Smooth muscle cell (in vitro differentiated cells): ENCODE data around the gene PDE1C. TPM values are rescaled to one million over a fixed set of nuclear protein-coding genes. Genes with fewer than 3 reads are reported as not detected.

Source experiments
- DNase-seq: peaks from one replicate; lab custom pipeline; 2025; ENCODE audit not compliant: unreplicated experiment; lab: John Stamatoyannopoulos, UW
- H2AFZ ChIP-seq: fragments of 200-600 bp; sonication (generic); 2 replicates; pipeline ENCODE4 v1.6.0; 2016; ENCODE audit warnings: antibody characterized with exemption, low read depth, mild to moderate bottlenecking
- H3F3A ChIP-seq: fragments of 200-600 bp; sonication (generic); 2 replicates; pipeline ENCODE4 v1.6.0; 2017; ENCODE audit warnings: antibody characterized with exemption, low read depth
- H3K27ac ChIP-seq: fragments of 200-600 bp; sonication (generic); 2 replicates; pipeline ENCODE4 v1.5.1; 2016; ENCODE audit warnings: low read depth, mild to moderate bottlenecking
- H3K27me3 ChIP-seq: fragments of 200-600 bp; sonication (generic); 2 replicates; pipeline ENCODE4 v1.6.1; 2016; ENCODE audit warnings: low read depth, mild to moderate bottlenecking
- H3K36me3 ChIP-seq: fragments of 200-600 bp; sonication (generic); 2 replicates; pipeline ENCODE4 v1.5.1; 2016; ENCODE audit warnings: low read depth
- H3K4me1 ChIP-seq: fragments of 200-600 bp; sonication (generic); 2 replicates; pipeline ENCODE4 v1.5.1; 2016; ENCODE audit warnings: low read depth
- H3K4me2 ChIP-seq: fragments of 200-600 bp; sonication (generic); 2 replicates; pipeline ENCODE4 v1.6.0; 2016; ENCODE audit warnings: mild to moderate bottlenecking
- H3K4me3 ChIP-seq: fragments of 200-600 bp; sonication (generic); 2 replicates; pipeline ENCODE4 v1.5.1; 2016; ENCODE audit warnings: mild to moderate bottlenecking
- H3K79me2 ChIP-seq: fragments of 200-600 bp; sonication (generic); 2 replicates; pipeline ENCODE4 v1.6.0; 2016; ENCODE audit warnings: low read depth, mild to moderate bottlenecking
- H3K9ac ChIP-seq: fragments of 200-600 bp; sonication (generic); 2 replicates; pipeline ENCODE4 v1.6.0; 2016; ENCODE audit warnings: low read depth
- H3K9me3 ChIP-seq: fragments of 200-600 bp; sonication (generic); replicated peaks from 2 replicates; pipeline ENCODE4 v1.5.1; 2016; ENCODE audit warnings: low read depth
- H4K20me1 ChIP-seq: fragments of 200-600 bp; sonication (generic); 2 replicates; pipeline ENCODE4 v1.6.0; 2016; ENCODE audit warnings: low read depth
- WGBS: methylation state at CpG from one replicate; pipeline ENCODE4 v1.1.7; 2016; ENCODE audit warnings: low lambda C conversion rate; 5-methylcytosine and 5-hydroxymethylcytosine counted together
- polyA plus RNA-seq: library from polyadenylated mRNA; unstranded; fragments of >200 nt; fragmentation: Nextera tagmentation; extraction: Ambion mirVana; gene quantifications from 2 replicates; pipeline ENCODE4 v1.2.1, GENCODE V29; 2016
- total RNA-seq: library from RNA; depleted of rRNA; stranded (reverse); fragments of >200 nt; gene quantifications from 2 replicates; pipeline ENCODE4 v1.2.3, GENCODE V29; 2014
- TF ChIP-seq, protein P1 (sequence below): fragments of 200-600 bp; sonication (generic); IDR thresholded peaks from 2 replicates; pipeline ENCODE4 v1.5.1; 2017; ENCODE audit warnings: borderline replicate concordance, mild to moderate bottlenecking, antibody characterized with exemption; ENCODE audit not compliant: insufficient read depth, poor library complexity, severe bottlenecking

The PDE1C gene
- total and polyA plus RNA-seq, 2 experiments from 2014 or later, result 1.2 to 6.9 TPM

DNA sequence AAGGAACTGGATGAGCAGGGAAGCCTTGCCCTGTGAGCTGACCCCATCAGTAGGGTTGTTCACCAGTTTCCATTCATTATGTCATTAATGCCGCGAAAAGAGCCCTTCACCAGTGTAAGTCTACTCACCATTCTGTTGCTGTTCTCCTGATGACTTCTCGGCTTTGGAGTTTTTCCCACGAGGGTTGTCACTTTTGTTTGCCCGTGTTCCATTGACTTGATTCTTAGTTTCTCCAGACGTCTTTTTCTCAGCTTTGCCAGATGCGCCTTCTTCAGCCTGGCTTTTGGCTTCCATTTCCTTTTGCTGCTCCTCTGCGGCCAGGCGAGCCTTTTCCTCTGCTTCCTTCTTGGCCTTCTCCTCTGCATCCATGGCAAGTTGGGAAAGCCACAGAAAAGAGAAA, 254.4 kb downstream of the PDE1C start:
- TF ChIP-seq, protein P1, sequence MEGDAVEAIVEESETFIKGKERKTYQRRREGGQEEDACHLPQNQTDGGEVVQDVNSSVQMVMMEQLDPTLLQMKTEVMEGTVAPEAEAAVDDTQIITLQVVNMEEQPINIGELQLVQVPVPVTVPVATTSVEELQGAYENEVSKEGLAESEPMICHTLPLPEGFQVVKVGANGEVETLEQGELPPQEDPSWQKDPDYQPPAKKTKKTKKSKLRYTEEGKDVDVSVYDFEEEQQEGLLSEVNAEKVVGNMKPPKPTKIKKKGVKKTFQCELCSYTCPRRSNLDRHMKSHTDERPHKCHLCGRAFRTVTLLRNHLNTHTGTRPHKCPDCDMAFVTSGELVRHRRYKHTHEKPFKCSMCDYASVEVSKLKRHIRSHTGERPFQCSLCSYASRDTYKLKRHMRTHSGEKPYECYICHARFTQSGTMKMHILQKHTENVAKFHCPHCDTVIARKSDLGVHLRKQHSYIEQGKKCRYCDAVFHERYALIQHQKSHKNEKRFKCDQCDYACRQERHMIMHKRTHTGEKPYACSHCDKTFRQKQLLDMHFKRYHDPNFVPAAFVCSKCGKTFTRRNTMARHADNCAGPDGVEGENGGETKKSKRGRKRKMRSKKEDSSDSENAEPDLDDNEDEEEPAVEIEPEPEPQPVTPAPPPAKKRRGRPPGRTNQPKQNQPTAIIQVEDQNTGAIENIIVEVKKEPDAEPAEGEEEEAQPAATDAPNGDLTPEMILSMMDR, result no peak
- Histone ChIP-seq H3K79me2 (no peaks in the 10 kb centered on the region), H3K4me2 (no peak overlapping the region), H4K20me1 (no peaks in the 10 kb centered on the region), H3K36me3 (no peaks in the 10 kb centered on the region), H3K4me3 (no peak overlapping the region), H3K4me1 (no peaks in the 10 kb centered on the region), H3K9me3 (no peaks in the 10 kb centered on the region), H2AFZ (no peak overlapping the region), H3K9ac (no peak overlapping the region), H3K27me3 (peaks cover 10% of the 10 kb centered on the region), H3F3A (no peaks in the 10 kb centered on the region), H3K27ac (no peak overlapping the region)
- 80% methylated on average over 9 of the region's 9 CpGs for WGBS
- no peak for DNase-seq

DNA sequence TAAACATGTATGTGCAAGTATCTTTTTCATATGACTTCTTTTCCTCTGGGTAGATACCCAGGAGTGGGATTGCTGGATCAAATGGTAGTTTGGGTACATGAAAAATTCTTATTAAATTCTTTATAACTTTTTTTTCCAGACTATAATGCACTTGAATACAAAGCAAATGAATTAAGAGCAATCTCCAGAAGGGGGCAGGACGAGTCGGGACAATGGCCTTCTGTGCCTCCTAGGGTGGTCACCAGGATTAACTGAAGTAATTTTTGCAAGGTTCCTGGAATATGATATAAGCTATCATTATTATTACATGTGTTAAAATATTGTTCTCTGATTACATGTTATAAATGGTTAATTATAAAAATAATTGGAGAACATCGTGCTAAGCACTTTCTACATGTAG, 256.0 kb downstream of the PDE1C start:
- Histone ChIP-seq H3K36me3 (no peaks in the 10 kb centered on the region), H3K4me3 (no peak overlapping the region), H3F3A (no peaks in the 10 kb centered on the region), H3K9me3 (no peaks in the 10 kb centered on the region), H3K4me1 (no peaks in the 10 kb centered on the region), H4K20me1 (no peaks in the 10 kb centered on the region), H3K9ac (no peak overlapping the region), H3K27me3 (peaks cover 3% of the 10 kb centered on the region), H3K4me2 (no peak overlapping the region), H3K79me2 (no peaks in the 10 kb centered on the region), H3K27ac (no peak overlapping the region), H2AFZ (no peak overlapping the region)
- no peak for DNase-seq
- TF ChIP-seq, protein P1, result peak; percentile 14
- WGBS, result 74% methylated on average over 3 of the region's 3 CpGs

DNA sequence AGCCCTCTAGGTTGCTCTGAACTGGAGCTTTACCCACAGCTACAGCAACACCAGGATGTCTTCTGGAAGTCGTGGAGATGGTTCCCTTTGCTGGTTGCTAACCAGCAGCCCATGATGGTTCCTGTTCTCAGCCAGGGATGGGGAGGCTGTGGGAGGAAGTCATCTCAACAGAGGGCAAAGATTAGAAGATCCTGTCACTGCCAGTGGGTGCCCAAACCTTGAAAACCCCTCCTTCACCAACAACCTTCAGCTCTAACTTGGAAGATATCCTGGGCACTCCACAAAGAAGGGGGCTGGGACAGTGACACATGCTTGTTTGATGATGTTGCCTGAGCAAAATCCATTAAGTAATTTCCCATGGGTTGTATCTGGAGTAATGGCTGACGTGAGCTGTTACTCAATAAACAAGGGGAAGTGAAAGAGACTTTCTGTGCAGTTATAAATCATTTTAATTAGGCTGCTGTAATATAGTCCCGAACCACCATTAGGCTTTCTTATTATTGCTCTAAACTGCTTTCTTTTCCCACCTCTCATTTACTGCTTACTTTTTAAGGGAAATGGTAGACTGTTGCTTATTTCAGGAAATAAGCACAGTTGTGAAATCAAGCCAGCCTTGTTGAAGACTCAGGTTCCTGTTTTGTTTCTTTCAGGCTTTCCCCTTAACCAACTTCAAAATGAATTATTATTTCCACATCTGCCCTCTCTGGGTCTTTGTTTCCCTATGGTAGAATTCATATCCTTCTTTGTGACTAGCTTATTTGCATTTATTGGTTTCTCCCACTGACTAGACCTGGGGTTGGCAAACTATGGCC, 258.4 kb downstream of the PDE1C start:
- Histone ChIP-seq H3K79me2 (no peaks in the 10 kb centered on the region), H3K36me3 (no peaks in the 10 kb centered on the region), H3K4me2 (no peak overlapping the region), H3K27me3 (no peaks in the 10 kb centered on the region), H2AFZ (no peak overlapping the region), H3F3A (no peaks in the 10 kb centered on the region), H4K20me1 (no peaks in the 10 kb centered on the region), H3K9me3 (no peaks in the 10 kb centered on the region), H3K9ac (no peak overlapping the region), H3K4me3 (no peak overlapping the region), H3K4me1 (no peaks in the 10 kb centered on the region), H3K27ac (no peak overlapping the region)
- DNase-seq, result no peak
- 58% methylated on average over 3 of the region's 3 CpGs for WGBS
- TF ChIP-seq, protein P1, result no peak
